Activated B cell treated with CpG ODN at 0.5 μM for 24 hours (primary cell): ENCODE data around the gene AHDC1. TPM values are rescaled to one million over a fixed set of nuclear protein-coding genes. Genes with fewer than 3 reads are reported as not detected.

Experiments
- ATAC-seq: fragments of 200-7000 bp; cut with Tn5 transposase; one replicate; pipeline ENCODE4 v1.10.0; 2021; ENCODE audit warnings: low read depth, mild to moderate bottlenecking, moderate library complexity
- CTCF ChIA-PET: fragments of 350-600 bp; sonication (Branson Sonifier 250); formaldehyde crosslinking; loops from one replicate; lab custom pipeline; 2021; ENCODE audit warnings: antibody characterized with exemption; lab: Charles Lee
- POLR2A ChIA-PET: fragments of 350-600 bp; sonication (Branson Sonifier 250); formaldehyde crosslinking; loops from one replicate; lab custom pipeline; 2021; ENCODE audit warnings: antibody characterized with exemption; lab: Charles Lee
- DNase-seq: peaks from one replicate; pipeline ENCODE4 v3.0.0; 2022
- H3K27ac Mint-ChIP-seq: one replicate; pipeline ENCODE4 v1.8.0; 2020; ENCODE audit warnings: mixed read lengths
- H3K27me3 Mint-ChIP-seq: one replicate; pipeline ENCODE4 v1.8.0; 2021; ENCODE audit warnings: mixed read lengths
- H3K36me3 Mint-ChIP-seq: one replicate; pipeline ENCODE4 v1.8.0; 2021; ENCODE audit warnings: low read depth, mixed read lengths
- H3K4me1 Mint-ChIP-seq: one replicate; pipeline ENCODE4 v1.8.0; 2021; ENCODE audit warnings: mixed read lengths
- H3K4me3 Mint-ChIP-seq: one replicate; pipeline ENCODE4 v1.8.0; 2020; ENCODE audit warnings: mild to moderate bottlenecking, mixed read lengths
- H3K9me3 Mint-ChIP-seq: one replicate; pipeline ENCODE4 v1.8.0; 2020; ENCODE audit warnings: mixed read lengths
- CTCF ChIP-seq: fragments of 200-600 bp; IDR thresholded peaks from one replicate; pipeline ENCODE4 v1.8.0; 2022; ENCODE audit warnings: antibody characterized with exemption, mild to moderate bottlenecking
- intact Hi-C: fragments of 100-400 bp; cut with micrococcal nuclease; formaldehyde crosslinking; loops from one replicate; pipeline ENCODE4 v1.15.1; 2024
- total RNA-seq: library from RNA; stranded (reverse); gene quantifications from 2 replicates; pipeline ENCODE4 v1.2.3, GENCODE V29; 2022

Gene AHDC1
- total RNA-seq, 1 donor from 2014 or later = 22.4 TPM

- ATAC-seq (no peak), DNase-seq (peak; percentile 23)
- no peak for TF ChIP-seq CTCF
- no peaks in the 10 kb centered on the region for H3K9me3 Mint-ChIP-seq
- H3K27ac Mint-ChIP-seq = no peak overlapping the region
- peaks cover 52% of the 10 kb centered on the region for H3K4me1 Mint-ChIP-seq
- intact Hi-C loops = loop anchor here (5.0 kb wide), 1 partner anchor 36 kb away; no protein-coding TSS in a partner anchor
- no peaks in the 10 kb centered on the region for H3K36me3 Mint-ChIP-seq
- no peaks in the 10 kb centered on the region for H3K27me3 Mint-ChIP-seq
- ChIA-PET CTCF (interaction anchor here (0.9 kb wide), 1 partner anchor 105 kb away, joined by 3 read pairs; no protein-coding TSS in a partner anchor), POLR2A (no interaction called here)
- peak overlapping the region; percentile 16 for H3K4me3 Mint-ChIP-seq
Measured at GRCh38 chr1:27521336-27521831, 82.6 kb downstream of the AHDC1 start.

- no peak overlapping the region for H3K4me3 Mint-ChIP-seq
- ChIA-PET POLR2A (no interaction called here), CTCF (no interaction called here)
- H3K36me3 Mint-ChIP-seq = no peaks in the 10 kb centered on the region
- no peak overlapping the region for H3K27ac Mint-ChIP-seq
- peaks cover 44% of the 10 kb centered on the region for H3K4me1 Mint-ChIP-seq
- H3K9me3 Mint-ChIP-seq = no peaks in the 10 kb centered on the region
- no peak for ATAC-seq
- no peak for TF ChIP-seq CTCF
- intact Hi-C loops = loop anchor here (5.0 kb wide), 1 partner anchor 37 kb away; no protein-coding TSS in a partner anchor
- DNase-seq = no peak
- H3K27me3 Mint-ChIP-seq = no peaks in the 10 kb centered on the region
Measured at GRCh38 chr1:27520651-27521050, 83.3 kb downstream of the AHDC1 start.

GRCh38 chr1:27519331-27520258 is 84.3 kb downstream of the AHDC1 start:
- TF ChIP-seq CTCF = no peak
- Mint-ChIP-seq H3K27me3 (no peaks in the 10 kb centered on the region), H3K4me3 (no peak overlapping the region), H3K9me3 (no peaks in the 10 kb centered on the region), H3K36me3 (no peaks in the 10 kb centered on the region), H3K4me1 (peaks cover 35% of the 10 kb centered on the region), H3K27ac (no peak overlapping the region)
- intact Hi-C loops = loop anchor here (5.0 kb wide), 1 partner anchor 38 kb away; no protein-coding TSS in a partner anchor
- ATAC-seq (no peak), DNase-seq (no peak)
- POLR2A ChIA-PET = interaction anchor here (0.5 to 0.6 kb wide), 2 partner anchors 11 to 18 kb away, joined by 3 to 4 read pairs; no protein-coding TSS in a partner anchor
- CTCF ChIA-PET = no interaction called here

- Mint-ChIP-seq H3K4me1 (peaks cover 29% of the 10 kb centered on the region), H3K4me3 (no peak overlapping the region), H3K27ac (no peak overlapping the region), H3K9me3 (no peaks in the 10 kb centered on the region), H3K27me3 (no peaks in the 10 kb centered on the region), H3K36me3 (no peaks in the 10 kb centered on the region)
- DNase-seq (no peak), ATAC-seq (no peak)
- POLR2A ChIA-PET = no interaction called here
- CTCF ChIA-PET = no interaction called here
- no peak for TF ChIP-seq CTCF
- intact Hi-C loops = no loop called here
Measured at GRCh38 chr1:27518808-27519207, 85.1 kb downstream of the AHDC1 start.
